IPS-NIHi11 (cell line): ENCODE measurements around the gene IRGM.
"Not testable (repeated sequence)": the region's sequence is repeated elsewhere in the genome, so short reads cannot be mapped to it uniquely, and the experiment has no call there.

Experiments used
- DNase-seq: peaks from one replicate; pipeline ENCODE4 v3.0.0; 2012; ENCODE audit warnings: mixed read lengths, low spot score

Gene IRGM, protein sequence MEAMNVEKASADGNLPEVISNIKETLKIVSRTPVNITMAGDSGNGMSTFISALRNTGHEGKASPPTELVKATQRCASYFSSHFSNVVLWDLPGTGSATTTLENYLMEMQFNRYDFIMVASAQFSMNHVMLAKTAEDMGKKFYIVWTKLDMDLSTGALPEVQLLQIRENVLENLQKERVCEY

DNA sequence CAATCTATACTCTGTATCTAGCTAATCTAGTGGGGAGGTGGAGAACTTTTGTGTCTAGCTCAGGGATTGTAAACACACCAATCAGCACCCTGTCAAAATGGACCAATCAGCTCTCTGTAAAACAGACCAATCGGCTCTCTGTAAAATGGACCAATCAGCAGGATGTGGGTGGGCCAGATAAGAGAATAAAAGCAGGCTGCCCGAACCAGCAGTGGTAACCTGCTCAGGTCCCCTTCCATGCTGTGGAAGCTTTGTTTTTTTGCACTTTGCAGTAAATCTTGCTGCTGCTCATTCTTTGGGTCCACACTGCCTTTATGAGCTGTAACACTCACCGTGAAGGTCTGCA is at the start of gene IRGM:
TSS of gene IRGM (plus strand) at position 214 of the 346 bp plus-strand sequence. CDS start 1,603 bp downstream, outside the sequence.
- DNase-seq, result not testable (repeated sequence)

DNA sequence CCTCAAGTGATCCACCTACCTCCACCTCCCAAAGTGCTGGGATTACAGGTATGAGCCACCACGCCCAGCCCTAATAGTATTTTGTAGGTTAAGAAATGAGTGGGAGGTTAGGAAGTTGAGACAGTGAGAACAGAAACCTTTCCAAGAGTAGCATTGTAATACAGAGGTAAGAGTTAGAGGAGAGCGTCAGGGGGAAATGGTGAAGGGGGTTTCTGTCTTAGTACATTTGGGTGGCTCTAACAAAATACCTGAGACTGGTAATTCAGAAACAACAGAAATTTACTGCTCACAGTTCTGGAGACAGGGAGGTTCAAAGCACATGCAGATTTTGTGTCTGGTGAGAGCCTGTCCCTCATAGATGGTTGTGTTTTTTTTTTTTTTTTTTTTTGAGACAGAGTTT is 48.9 kb upstream of the IRGM start:
- no peak for DNase-seq

DNA sequence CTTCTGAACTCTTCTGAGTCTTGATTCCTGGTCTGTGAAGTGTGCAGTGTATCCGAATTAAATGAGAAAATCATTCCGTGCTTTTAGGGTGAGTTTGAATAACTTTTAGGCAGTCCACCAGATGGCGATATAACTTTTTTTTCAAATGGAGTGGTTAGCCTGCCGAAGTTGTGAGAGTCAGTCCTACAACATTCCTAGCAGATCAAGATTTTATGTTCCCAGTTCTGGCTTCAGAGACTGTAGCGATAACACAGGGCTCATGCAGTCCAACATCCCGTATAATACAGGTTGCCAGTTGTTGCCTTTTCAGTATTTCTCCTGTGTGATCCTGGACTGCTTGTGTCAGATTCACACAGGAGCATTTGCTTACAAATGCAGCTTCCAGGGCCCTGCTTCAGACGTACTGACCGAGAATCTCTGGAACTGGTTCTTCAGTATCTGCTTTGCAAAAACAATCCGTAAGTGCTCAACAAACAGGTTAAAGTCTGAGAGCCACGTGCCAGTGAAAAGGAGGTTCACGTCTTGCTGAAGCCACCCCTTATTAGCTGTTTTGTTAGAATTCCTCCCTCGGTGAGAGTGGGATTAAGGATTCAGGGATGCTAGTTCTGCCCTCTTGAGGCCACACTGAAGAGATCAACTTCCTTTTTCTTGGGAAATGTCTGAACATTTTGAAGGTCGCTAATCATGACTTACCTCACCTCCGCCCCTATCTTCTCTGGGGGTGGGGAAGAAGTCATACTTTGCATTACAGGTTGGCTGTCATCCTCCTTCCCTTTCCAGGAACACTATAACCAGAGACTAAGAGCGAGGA is 45.0 kb upstream of the IRGM start:
- DNase-seq, result peak; percentile 66

DNA sequence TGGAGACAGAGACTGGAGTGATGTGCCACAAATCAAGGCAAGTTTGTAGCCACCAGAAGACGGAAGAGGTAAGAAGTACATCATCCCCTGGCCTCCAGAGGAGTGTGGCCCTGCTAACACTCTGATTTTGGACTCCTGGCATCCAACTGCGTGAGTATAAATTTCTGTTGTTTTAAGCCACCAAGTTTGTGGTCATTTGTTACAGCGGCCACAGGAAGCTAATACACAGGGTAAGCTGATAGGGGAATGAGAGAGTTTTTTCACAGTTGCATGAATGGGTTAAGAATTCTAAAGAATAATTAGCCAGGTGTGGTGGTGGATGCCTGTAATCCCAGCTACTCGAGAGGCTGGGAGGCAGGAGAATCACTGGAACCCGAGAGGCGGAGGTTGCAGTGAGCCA is 41.9 kb upstream of the IRGM start:
- no peak for DNase-seq

DNA sequence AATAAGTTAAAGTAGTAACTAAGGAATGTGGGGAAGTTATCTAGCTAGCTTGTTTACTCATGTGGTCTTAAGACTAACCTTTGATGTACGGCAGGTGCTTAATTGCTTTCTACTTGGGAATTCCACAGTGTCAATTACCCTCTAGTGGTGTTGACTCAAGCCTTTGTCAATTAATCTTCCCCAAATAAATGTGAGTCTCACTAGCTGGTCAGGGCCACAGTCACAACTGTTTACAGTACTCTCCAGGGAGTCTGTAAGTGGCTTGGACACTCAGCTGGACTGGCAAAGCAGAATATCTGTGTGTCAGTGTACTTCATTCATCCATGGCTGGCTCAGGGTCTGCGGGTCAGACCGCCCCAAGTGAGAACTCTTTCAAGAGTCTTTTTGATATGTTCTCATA is 37.0 kb upstream of the IRGM start:
- DNase-seq, result no peak

DNA sequence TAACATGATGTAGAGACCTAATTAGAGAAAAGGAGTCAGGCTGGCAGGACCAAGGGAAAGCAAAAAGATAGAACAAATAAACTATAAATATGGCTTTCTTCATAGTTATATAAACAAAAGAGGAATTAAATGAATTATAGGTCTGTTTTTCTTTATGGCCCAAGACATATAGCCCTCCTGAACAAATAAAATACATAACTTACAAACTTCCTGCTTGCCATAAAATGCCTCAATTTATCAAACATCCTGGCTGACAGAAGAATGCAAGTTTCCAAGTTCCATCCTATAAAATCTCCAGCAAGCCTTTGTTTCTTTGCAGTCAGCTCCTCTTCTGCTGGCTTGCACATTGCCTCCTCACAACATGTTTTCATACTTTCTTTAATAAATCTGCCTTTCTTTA is 31.3 kb upstream of the IRGM start:
- no peak for DNase-seq

DNA sequence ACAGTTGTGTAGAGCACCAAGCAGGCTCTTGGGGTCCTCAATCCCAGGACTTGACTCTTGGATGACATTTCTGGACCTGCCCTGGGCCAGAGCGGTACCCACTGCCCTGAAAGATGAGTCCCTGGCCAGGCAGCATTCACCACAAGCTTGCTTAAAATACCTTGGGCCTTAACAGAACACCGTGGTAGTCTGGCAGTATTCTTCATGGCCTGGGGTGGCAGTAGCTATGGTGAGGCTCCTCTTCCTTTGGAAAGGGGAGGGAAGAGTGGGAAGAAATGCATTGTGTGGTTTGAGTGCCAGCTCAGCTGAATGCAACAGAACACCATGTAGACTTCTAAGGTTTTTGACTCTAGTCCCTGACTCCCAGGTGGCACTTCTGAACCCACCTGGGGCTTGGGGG is 29.4 kb upstream of the IRGM start:
- DNase-seq, result no peak

DNA sequence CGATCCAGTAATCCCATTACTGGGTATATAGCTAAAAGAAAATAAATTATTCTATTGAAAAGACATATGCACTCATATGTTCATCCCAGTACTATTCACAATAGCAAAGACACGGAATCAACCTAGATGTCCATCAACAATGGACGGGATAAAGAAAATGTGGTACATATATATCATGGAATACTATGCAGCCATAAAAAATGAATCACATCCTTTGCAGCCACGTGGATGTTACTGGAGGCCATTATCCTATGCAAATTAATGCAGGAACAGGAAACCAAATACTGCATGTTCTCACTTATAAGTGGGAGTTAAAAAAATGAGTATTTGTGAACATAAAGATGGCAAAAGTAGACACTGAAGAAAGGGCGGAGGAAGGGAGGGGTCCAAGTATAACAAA is 16.6 kb upstream of the IRGM start:
- DNase-seq, result no peak

DNA sequence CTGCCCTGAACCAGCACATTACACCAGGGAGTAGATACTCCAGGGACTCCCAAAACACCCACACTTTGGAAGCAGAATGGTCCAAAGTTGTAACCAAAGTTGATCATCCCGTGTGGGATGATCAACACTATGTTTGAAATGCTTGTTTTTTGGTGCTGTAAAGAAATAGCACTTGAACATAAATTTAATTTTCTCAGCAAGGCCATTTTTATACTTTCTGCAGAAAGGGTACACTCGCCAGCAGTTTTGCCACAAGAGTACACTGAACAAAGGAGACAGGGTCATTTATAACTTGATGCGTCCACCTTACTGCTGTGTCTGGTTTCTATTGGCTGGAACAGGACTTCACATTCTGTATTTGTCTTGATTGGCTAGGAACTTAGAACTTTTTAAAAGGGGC is 14.5 kb upstream of the IRGM start:
- DNase-seq, result not testable (repeated sequence)

DNA sequence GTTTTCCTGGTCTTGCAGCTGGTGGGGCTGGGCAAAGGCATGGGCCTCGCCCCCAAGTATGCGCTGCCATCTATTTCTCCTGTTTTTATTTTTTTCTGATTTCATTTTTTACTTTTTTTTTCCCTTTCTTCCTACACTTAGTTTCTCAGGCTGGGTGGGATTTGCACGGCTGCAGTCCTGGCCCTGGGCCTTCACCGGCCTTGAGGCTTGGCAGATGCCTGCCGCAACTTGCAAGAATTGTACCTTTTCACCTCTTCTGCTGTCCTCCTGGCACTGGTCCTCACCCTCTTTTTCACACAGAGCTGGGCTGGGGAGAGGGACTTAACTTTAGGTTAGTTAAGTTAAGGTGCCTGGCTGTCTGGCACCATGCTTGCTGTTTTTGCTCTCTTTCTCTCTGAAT is 10.3 kb upstream of the IRGM start:
- no peak for DNase-seq

DNA sequence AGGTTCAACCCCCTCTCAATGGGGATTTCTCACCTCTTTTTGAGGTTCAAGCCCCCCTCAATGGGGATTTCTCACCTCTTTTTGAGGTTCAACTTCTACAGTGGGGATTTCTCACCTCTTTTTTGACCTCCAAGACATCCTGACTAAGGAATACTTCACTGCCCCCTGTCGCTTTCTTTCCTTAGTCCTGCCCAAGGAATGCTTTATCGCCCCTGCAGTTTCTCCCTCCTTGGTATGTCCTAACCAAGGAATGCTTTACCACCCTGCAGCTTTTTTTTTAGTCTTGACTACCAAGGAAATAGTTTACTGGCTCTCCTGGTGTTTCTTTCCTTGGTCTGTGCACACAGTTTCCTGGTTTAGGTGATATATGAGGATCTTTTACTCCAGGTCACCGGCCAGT is 9.6 kb upstream of the IRGM start:
- peak; percentile 28 for DNase-seq

DNA sequence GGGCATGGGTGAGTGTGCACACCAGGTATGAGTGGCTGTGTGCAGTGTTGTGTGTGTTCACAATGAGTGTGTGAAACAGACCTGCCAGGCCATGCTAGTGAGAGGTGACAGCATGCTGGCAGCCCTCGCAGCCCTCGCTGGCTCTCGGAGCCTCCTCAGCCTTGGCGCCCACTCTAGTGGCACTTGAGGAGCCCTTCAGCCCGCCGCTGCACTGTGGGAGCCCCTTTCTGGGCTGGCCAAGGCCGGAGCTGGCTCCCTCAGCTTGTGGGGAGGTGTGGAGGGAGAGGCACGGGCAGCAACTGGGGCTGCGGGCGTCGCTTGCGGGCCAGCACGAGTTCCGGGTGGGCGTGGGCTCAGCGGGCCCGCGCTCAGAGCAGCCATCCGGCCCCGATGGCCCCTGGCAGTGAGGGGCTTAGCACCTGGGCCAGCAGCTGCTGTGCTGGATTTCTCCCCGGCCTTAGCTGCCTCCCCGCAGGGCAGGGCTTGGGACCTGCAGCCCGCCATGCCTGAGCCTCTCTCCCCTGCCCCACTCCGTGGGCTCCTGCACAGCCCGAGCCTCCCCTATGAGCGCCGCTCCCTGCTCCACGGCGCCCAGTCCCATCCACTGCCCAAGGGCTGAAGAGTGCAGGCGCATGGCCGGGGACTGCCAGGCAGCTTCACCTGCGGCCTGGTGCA is 999 bp upstream of the IRGM start:
- not testable (repeated sequence) for DNase-seq

DNA sequence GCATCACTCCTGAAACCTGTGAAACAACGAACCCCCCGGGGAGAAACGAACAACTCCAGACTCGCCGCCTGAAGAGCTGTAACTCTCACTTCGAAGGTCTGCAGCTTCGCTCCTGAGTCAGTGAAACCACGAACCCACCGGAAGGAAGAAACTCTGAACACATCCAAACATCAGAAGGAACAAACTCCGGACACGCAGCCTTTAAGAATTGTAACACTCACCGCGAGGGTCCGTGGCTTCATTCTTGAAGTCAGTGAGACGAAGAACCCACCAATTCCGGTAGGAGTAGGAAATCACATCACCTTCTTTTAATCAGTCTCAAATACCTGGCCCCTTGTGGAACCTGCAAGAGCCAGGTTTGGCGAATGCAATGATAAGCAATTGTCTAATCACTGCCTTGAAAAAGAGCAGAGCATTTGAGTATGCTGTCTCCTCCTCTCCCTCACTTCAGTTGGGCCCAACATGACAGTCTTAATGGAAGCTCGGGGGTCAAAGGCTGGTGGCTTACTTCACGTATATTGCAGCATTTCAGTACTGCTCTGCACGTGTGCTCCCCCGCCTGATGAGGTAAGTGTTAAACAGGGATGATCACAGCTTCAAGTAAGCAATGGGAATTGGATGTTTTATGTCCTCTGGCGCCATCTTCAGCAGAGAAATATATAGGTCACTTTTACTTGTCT is 473 bp downstream of the IRGM start:
- peak; percentile 75 for DNase-seq

DNA sequence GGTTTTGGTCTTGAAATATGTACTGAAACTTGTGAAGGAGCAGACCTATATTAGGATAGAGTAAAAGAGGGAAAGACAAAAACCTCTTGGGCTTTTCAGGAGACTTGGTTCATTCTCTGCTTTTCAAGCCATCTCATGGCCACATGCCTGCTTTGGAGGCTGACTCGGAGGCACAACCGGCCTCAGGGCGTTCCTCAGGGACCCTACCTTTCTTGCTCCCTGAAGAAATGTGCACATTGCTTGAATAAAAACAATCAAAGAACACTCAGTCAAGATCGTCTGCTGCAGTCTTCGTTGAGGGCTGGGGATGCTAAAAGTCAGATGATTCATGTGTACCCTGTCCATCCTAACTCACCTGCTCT is 994 bp downstream of the IRGM start:
- no peak for DNase-seq

DNA sequence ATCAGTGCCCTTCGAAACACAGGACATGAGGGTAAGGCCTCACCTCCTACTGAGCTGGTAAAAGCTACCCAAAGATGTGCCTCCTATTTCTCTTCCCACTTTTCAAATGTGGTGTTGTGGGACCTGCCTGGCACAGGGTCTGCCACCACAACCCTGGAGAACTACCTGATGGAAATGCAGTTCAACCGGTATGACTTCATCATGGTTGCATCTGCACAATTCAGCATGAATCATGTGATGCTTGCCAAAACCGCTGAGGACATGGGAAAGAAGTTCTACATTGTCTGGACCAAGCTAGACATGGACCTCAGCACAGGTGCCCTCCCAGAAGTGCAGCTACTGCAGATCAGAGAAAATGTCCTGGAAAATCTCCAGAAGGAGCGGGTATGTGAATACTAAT is 1.9 kb downstream of the IRGM start:
- DNase-seq, result no peak

DNA sequence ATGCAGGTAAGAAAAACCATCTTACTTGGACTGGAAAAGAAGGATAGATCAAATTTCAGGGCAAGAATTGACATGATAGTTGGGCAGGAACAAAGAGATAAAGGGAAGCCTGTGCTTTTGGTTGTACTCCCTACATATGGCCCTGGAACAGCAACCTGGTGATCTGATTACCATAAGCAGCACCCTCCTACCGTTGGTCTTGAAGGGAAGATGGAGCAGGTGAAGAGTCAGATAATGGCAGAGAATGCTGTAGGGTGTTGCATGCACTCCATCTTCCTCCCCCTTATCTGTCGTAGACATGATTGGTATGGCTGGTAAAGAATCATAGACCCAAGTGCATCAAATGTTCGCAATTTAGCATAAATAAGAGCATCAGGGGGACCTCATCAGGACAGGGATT is 4.7 kb downstream of the IRGM start:
- no peak for DNase-seq

DNA sequence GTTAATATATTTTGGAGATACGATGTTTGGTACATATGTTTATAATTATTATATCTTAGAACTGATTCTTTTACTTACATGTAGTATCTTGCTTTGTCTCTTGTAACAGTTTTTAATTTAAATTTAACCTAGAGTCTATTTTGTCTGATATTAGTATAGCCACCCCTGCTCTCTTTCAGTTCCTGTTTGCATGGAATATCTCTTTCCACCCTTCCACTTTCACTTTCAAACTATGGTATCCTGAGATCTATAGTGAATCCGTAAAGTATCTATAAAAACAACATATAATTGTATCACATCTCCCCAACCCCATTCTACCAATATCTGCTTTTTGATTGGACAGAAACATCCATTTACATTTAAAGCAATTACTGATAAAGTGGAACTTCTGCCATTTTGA is 7.2 kb downstream of the IRGM start:
- no peak for DNase-seq

DNA sequence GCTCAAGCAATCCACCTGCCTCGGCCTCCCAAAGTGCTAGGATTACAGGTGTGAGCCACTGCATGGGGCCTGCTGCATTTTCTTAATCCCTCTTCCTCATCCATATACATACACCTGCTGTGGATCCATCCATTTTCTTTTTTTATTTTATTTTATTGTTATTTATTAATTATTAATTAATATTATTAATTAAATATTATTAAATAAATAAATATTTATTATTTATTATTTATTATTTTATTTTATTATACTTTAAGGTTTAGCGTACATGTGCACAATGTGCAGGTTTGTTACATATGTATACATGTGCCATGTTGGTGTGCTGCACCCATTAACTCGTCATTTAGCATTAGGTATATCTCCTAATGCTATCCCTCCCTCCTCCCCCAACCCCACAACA is 10.4 kb downstream of the IRGM start:
- DNase-seq, result not testable (repeated sequence)

DNA sequence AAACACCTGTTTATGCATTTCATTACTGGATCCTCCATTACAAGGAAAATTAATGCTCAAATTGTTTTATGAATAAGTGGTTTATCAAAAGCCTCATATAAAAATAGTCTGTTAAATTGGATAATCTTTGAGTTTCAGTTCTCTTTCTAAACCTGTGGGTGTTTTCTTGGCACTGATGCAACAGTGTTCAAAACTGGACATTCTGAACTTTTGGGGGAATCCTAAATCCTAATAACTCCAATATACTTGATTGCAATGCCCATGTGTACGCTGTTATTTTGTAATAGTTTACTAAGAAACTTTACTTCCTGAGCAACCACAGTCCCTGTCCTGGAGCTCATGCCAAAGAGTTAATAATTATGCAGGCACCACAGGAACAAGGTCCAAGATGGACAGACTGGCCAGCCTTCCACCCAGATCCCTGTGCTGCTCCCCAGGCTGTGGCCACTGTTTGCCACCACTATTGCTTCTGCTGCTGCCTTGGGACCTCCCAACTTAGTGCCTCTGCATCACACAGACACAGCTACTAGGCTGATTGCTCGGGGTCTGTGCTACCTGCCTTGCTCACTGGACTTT is 14.0 kb downstream of the IRGM start:
- no peak for DNase-seq

DNA sequence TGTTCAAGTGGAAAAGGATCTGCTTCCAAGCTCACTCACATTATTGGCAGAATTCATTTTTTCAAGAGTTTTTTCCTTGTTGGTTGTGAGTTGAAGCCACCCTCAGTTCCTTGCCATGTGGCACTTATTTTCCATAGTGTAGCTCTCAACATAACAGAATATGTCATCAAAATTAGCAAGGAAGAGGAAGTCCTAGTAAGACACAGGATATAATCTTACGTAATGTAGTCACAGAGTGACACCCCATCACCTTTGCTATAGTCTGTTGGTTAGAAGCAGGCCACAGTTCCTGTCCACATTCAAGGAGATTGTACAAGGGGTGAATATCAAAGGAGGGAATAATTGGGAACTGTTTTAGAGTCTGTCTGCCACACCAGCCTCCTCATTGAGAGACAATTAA is 15.7 kb downstream of the IRGM start:
- DNase-seq, result no peak

DNA sequence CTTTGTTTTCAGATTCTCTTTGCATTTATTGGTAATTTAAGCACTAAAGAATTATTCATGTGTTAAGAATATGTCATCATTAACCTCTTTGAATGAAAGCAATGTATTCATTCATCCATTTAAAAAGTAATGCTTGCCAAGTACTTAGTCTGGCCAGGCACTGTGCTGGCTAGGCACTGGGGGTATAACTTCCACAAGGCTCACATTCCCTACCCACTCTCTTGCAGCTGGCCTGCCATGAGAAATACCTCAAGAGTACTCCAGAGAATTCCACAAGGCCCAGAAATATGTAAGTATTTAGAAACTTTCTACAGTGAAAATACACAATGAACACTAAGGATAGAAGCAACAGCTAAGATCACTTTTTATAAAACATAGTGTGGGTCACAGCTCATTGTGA is 33.0 kb downstream of the IRGM start:
- DNase-seq, result no peak
